SK-N-SH (cell line): Measurements from ENCODE around the gene ESM1. TPM values are rescaled to one million over a fixed set of nuclear protein-coding genes. Genes with fewer than 3 reads are reported as not detected.

ENCODE experiments used
- CTCF ChIA-PET: fragments of 300-600, 350-600 bp; formaldehyde crosslinking; extraction: SDS; loops from one replicate; lab custom pipeline; 2021; lab: Yijun Ruan, JAX
- POLR2A ChIA-PET: fragments of 350-600 bp; sonication (Branson Sonifier 250); formaldehyde crosslinking; extraction: SDS; loops from one replicate; lab custom pipeline; 2020; ENCODE audit warnings: antibody characterized with exemption, inconsistent platforms; lab: Yijun Ruan, JAX
- DNase-seq: peaks from one replicate; pipeline ENCODE4 v3.0.0; 2012
- H2AFZ ChIP-seq: fragments of 200-600 bp; sonication (generic); 2 replicates; pipeline ENCODE4 v1.8.1; 2016; ENCODE audit warnings: antibody characterized with exemption, mild to moderate bottlenecking, low read depth
- H3F3A ChIP-seq: fragments of 200-600 bp; sonication (generic); replicated peaks from 2 replicates; pipeline ENCODE3; 2016; ENCODE audit warnings: antibody characterized with exemption, mild to moderate bottlenecking; ENCODE audit not compliant: insufficient read depth
- H3K27ac ChIP-seq, 2 experiments: fragments of 200-500 bp in 1 of 2; fragments of 200-600 bp in 1 of 2; sonication (Bioruptor generic) in 1 of 2; sonication (generic), shearing (Covaris generic) in 1 of 2; 2 replicates each; pipeline versions ENCODE4 v1.5.1 to v1.6.1; 2014 to 2016; ENCODE audit warnings: low read depth in 2 of 2, inconsistent platforms in 1 of 2, low read length in 1 of 2, mild to moderate bottlenecking in 1 of 2, mixed read lengths in 1 of 2
- H3K27me3 ChIP-seq: fragments of 200-600 bp; sonication (generic), shearing (Covaris generic); 2 replicates; pipeline ENCODE4 v1.6.1; 2016; ENCODE audit warnings: mixed run types; ENCODE audit not compliant: insufficient read depth
- H3K36me3 ChIP-seq, 2 experiments: fragments of 200-500 bp in 1 of 2; fragments of 200-600 bp in 1 of 2; sonication (Bioruptor generic) in 1 of 2; sonication (generic) in 1 of 2; replicated peaks in 1 of 2; 2 replicates each; pipeline versions ENCODE3 to v1.5.1; 2014 to 2016; ENCODE audit warnings: low read length in 1 of 2, mild to moderate bottlenecking in 1 of 2; ENCODE audit not compliant: insufficient read depth in 2 of 2, control insufficient read depth in 1 of 2
- H3K4me1 ChIP-seq, 2 experiments: fragments of 200-500 bp in 1 of 2; fragments of 200-600 bp in 1 of 2; sonication (Bioruptor generic) in 1 of 2; sonication (generic), shearing (Covaris generic) in 1 of 2; 2 replicates each; pipeline versions ENCODE4 v1.5.1 to v1.6.1; 2014 to 2016; ENCODE audit warnings: low read depth in 1 of 2, low read length in 1 of 2, mixed run types in 1 of 2; ENCODE audit not compliant: insufficient read depth in 2 of 2, control insufficient read depth in 1 of 2
- H3K4me2 ChIP-seq: fragments of 200-600 bp; sonication (generic), shearing (Covaris generic); 2 replicates; pipeline ENCODE4 v1.6.1; 2017; ENCODE audit warnings: mixed run types
- H3K4me3 ChIP-seq, 2 experiments: fragments of 200-500 bp in 1 of 2; fragments of 200-600 bp in 1 of 2; sonication (Bioruptor generic) in 1 of 2; sonication (generic), shearing (Covaris generic) in 1 of 2; 2 replicates each; pipeline versions ENCODE4 v1.5.1 to v1.8.1; 2014 to 2016; ENCODE audit warnings: low read depth in 2 of 2, inconsistent platforms in 1 of 2, low read length in 1 of 2, mild to moderate bottlenecking in 1 of 2, mixed read lengths in 1 of 2, moderate library complexity in 1 of 2
- H3K79me2 ChIP-seq: fragments of 200-600 bp; sonication (generic); 2 replicates; pipeline ENCODE4 v1.8.1; 2017; ENCODE audit warnings: mild to moderate bottlenecking; ENCODE audit not compliant: insufficient read depth
- H3K9ac ChIP-seq: fragments of 200-600 bp; sonication (generic); 2 replicates; pipeline ENCODE4 v1.6.1; 2017; ENCODE audit warnings: mixed run types
- H3K9me2 ChIP-seq: fragments of 200-600 bp; sonication (generic); 2 replicates; pipeline ENCODE4 v1.6.1; 2017; ENCODE audit warnings: mixed run types
- H3K9me3 ChIP-seq: fragments of 200-600 bp; sonication (generic); 2 replicates; pipeline ENCODE4 v1.6.1; 2017; ENCODE audit warnings: mixed run types, mild to moderate bottlenecking, moderate library complexity
- H4K20me1 ChIP-seq: fragments of 200-600 bp; sonication (generic); 2 replicates; pipeline ENCODE4 v1.6.1; 2017; ENCODE audit warnings: mild to moderate bottlenecking, mixed run types; ENCODE audit not compliant: insufficient read depth
- ELF1 ChIP-seq: IDR thresholded peaks from 2 replicates; pipeline ENCODE4 v1.4.0; 2012
- IRF3 ChIP-seq: fragments of 150-350 bp; IDR thresholded peaks from 2 replicates; pipeline ENCODE4 v1.6.1; 2016; ENCODE audit warnings: mild to moderate bottlenecking, low read depth, low read length
- JUND ChIP-seq: IDR thresholded peaks from 2 replicates; pipeline ENCODE4 v1.4.0; 2012
- MEF2A ChIP-seq: IDR thresholded peaks from 2 replicates; pipeline ENCODE4 v1.4.0; 2012; ENCODE audit warnings: low read depth, borderline replicate concordance
- RAD21 ChIP-seq: IDR thresholded peaks from 2 replicates; pipeline ENCODE4 v1.6.1; 2012; ENCODE audit warnings: mild to moderate bottlenecking, low read length
- RCOR1 ChIP-seq: fragments of 150-350 bp; IDR thresholded peaks from 2 replicates; pipeline ENCODE4 v1.6.1; 2017; ENCODE audit warnings: antibody characterized with exemption, low read length
- RXRA ChIP-seq: IDR thresholded peaks from 2 replicates; pipeline ENCODE4 v1.4.0; 2012; ENCODE audit warnings: low read depth, mild to moderate bottlenecking, borderline replicate concordance
- SMC3 ChIP-seq: IDR thresholded peaks from 2 replicates; pipeline ENCODE4 v1.6.1; 2012; ENCODE audit warnings: low read depth, low read length, improper control_type of control experiment
- TAF1 ChIP-seq: IDR thresholded peaks from 2 replicates; pipeline ENCODE4 v1.6.1; 2012; ENCODE audit warnings: low read depth, mild to moderate bottlenecking, low read length, moderate library complexity, borderline replicate concordance
- TCF12 ChIP-seq: IDR thresholded peaks from 2 replicates; pipeline ENCODE4 v1.4.0; 2012
- TEAD4 ChIP-seq: IDR thresholded peaks from 2 replicates; pipeline ENCODE4 v1.4.0; 2012; ENCODE audit warnings: mild to moderate bottlenecking, borderline replicate concordance; ENCODE audit not compliant: insufficient read depth
- USF1 ChIP-seq: IDR thresholded peaks from 2 replicates; pipeline ENCODE4 v1.4.0; 2012; ENCODE audit warnings: low read depth, borderline replicate concordance
- YY1 ChIP-seq: IDR thresholded peaks from 2 replicates; pipeline ENCODE4 v1.4.0; 2012; ENCODE audit warnings: low read depth, mild to moderate bottlenecking
- ZBTB33 ChIP-seq: IDR thresholded peaks from 2 replicates; pipeline ENCODE4 v1.4.0; 2012; ENCODE audit warnings: low read depth, borderline replicate concordance
- WGBS: methylation state at CpG from one replicate; pipeline ENCODE4 v1.1.6; 2017; ENCODE audit warnings: low lambda C conversion rate; 5-methylcytosine and 5-hydroxymethylcytosine counted together
- polyA plus RNA-seq, 3 experiments: library from polyadenylated mRNA; depleted of rRNA; stranded (reverse); fragments of >200 nt; gene quantifications; 2 replicates each; pipeline ENCODE4 v1.2.3, GENCODE V29; 2012

ESM1 gene
- polyA plus RNA-seq, 1 of the 3 experiments (the other 2 are of a cell fraction) = 36.5 TPM

GRCh38 chr5:54947187-54947586 is 38.2 kb downstream of the ESM1 start (continued):
- TF ChIP-seq TAF1 = no peak
- TF ChIP-seq TEAD4 = no peak

- H3K4me3 ChIP-seq = no peak overlapping the region
- H3K79me2 ChIP-seq = no peaks in the 10 kb centered on the region
- no peaks in the 10 kb centered on the region for H3K36me3 ChIP-seq
- no peaks in the 10 kb centered on the region; the same call in 1 of the 2 replicates for H3K27me3 ChIP-seq
- CTCF ChIA-PET = no interaction called here
- no peaks in the 10 kb centered on the region for H3F3A ChIP-seq
- no peaks in the 10 kb centered on the region for H3K9me3 ChIP-seq
- POLR2A ChIA-PET = no interaction called here
- H3K4me1 ChIP-seq = peaks cover 0 to 3% of the 10 kb centered on the region in 2 experiments; a peak in 1 of 4 replicates
- no peak for TF ChIP-seq SMC3
- no peak for TF ChIP-seq YY1
- TF ChIP-seq RCOR1 = no peak
- no peak for TF ChIP-seq ZBTB33
- no peak for TF ChIP-seq ELF1
- no peak for TF ChIP-seq TEAD4
- TF ChIP-seq RAD21 = no peak
- no peak for TF ChIP-seq USF1
- no peak for TF ChIP-seq IRF3
- TF ChIP-seq RXRA = no peak
- TF ChIP-seq JUND = no peak
- no peak for TF ChIP-seq MEF2A
- TF ChIP-seq TCF12 = no peak
- TF ChIP-seq, all 33 proteins: peak for 0
- Histone ChIP-seq H3K9ac (no peak overlapping the region), H3K4me2 (no peak overlapping the region), H4K20me1 (no peaks in the 10 kb centered on the region), H3K9me2 (no peaks in the 10 kb centered on the region), H2AFZ (no peak overlapping the region), H3K27ac (no peak overlapping the region; a peak in 1 of 4 replicates)
- DNase-seq = no peak
- WGBS = 2% methylated on average over 3 of the region's 3 CpGs
These were observed 39.0 kb downstream of the ESM1 start for GRCh38 chr5:54946306-54946819.
